Astrocyte (in vitro differentiated cells and primary cell): ENCODE results near the gene KRTAP10-1. TPM values are rescaled to one million over a fixed set of nuclear protein-coding genes. Genes with fewer than 3 reads are reported as not detected.

Experiments
- DNase-seq: peaks from one replicate; pipeline ENCODE4 v3.0.0-alpha.2; 2010; ENCODE audit warnings: low read depth
- FAIRE-seq: peaks from 2 replicates; lab custom pipeline; 2011; peaks lifted over from hg19 to GRCh38; lab: Jason Lieb, UNC
- H2AFZ ChIP-seq: 2 replicates; pipeline ENCODE4 v1.6.0; 2012; ENCODE audit warnings: low read depth, low read length, inconsistent platforms
- H3K27ac ChIP-seq: 2 replicates; pipeline ENCODE4 v1.5.1; 2011; ENCODE audit warnings: low read depth, low read length, inconsistent platforms
- H3K27me3 ChIP-seq: 2 replicates; pipeline ENCODE4 v1.6.0; 2011; ENCODE audit warnings: low read length, inconsistent platforms; ENCODE audit not compliant: insufficient read depth
- H3K36me3 ChIP-seq: 2 replicates; pipeline ENCODE4 v1.5.1; 2011; ENCODE audit warnings: low read length, inconsistent platforms; ENCODE audit not compliant: insufficient read depth
- H3K4me1 ChIP-seq: 2 replicates; pipeline ENCODE4 v1.5.1; 2011; ENCODE audit warnings: low read length, inconsistent platforms; ENCODE audit not compliant: insufficient read depth
- H3K4me2 ChIP-seq: 2 replicates; pipeline ENCODE4 v1.6.0; 2012; ENCODE audit warnings: low read length, inconsistent platforms
- H3K4me3 ChIP-seq: 2 replicates; pipeline ENCODE4 v1.5.1; 2011; ENCODE audit warnings: low read depth, mild to moderate bottlenecking, low read length, inconsistent platforms; ENCODE audit not compliant: insufficient read depth
- H3K79me2 ChIP-seq: 2 replicates; pipeline ENCODE4 v1.6.0; 2012; ENCODE audit warnings: mild to moderate bottlenecking, low read length, inconsistent platforms; ENCODE audit not compliant: insufficient read depth
- H3K9ac ChIP-seq: 2 replicates; pipeline ENCODE4 v1.6.0; 2012; ENCODE audit warnings: mild to moderate bottlenecking, low read length, inconsistent platforms
- H3K9me3 ChIP-seq: 2 replicates; pipeline ENCODE4 v1.5.1; 2012; ENCODE audit warnings: low read depth, mild to moderate bottlenecking, low read length, inconsistent platforms; ENCODE audit not compliant: insufficient read depth
- H4K20me1 ChIP-seq: 2 replicates; pipeline ENCODE4 v1.6.0; 2012; ENCODE audit warnings: low read length, inconsistent platforms; ENCODE audit not compliant: insufficient read depth
- H3K27ac Mint-ChIP-seq: one replicate; pipeline ENCODE4 v1.8.0; 2021; ENCODE audit warnings: mild to moderate bottlenecking, mixed read lengths; ENCODE audit not compliant: unreplicated experiment
- H3K27me3 Mint-ChIP-seq: one replicate; pipeline ENCODE4 v1.8.0; 2021; ENCODE audit warnings: low read depth, mixed read lengths; ENCODE audit not compliant: unreplicated experiment
- H3K36me3 Mint-ChIP-seq: one replicate; pipeline ENCODE4 v1.8.0; 2021; ENCODE audit warnings: low read depth, mixed read lengths; ENCODE audit not compliant: unreplicated experiment
- H3K4me1 Mint-ChIP-seq: one replicate; pipeline ENCODE4 v1.8.0; 2021; ENCODE audit warnings: low read depth, mixed read lengths; ENCODE audit not compliant: unreplicated experiment
- H3K4me3 Mint-ChIP-seq: one replicate; pipeline ENCODE4 v1.8.0; 2021; ENCODE audit warnings: mild to moderate bottlenecking, moderate library complexity, mixed read lengths; ENCODE audit not compliant: unreplicated experiment
- H3K9me3 Mint-ChIP-seq: one replicate; pipeline ENCODE4 v1.8.0; 2021; ENCODE audit warnings: mild to moderate bottlenecking, mixed read lengths; ENCODE audit not compliant: unreplicated experiment
- EZH2 ChIP-seq: IDR thresholded peaks from 2 replicates; pipeline ENCODE4 v1.6.1; 2012; ENCODE audit warnings: mild to moderate bottlenecking, low read length, inconsistent platforms; ENCODE audit not compliant: insufficient read depth
- total RNA-seq: library from RNA; stranded (reverse); gene quantifications from 2 replicates; pipeline ENCODE4 v1.2.1, GENCODE V29; 2021
- TF ChIP-seq, protein P1 (sequence below): IDR thresholded peaks from 2 replicates; pipeline ENCODE4 v1.5.1; 2011; ENCODE audit warnings: low read depth, mild to moderate bottlenecking, inconsistent platforms, low read length, moderate library complexity; ENCODE audit not compliant: insufficient read depth

KRTAP10-1 gene
- total RNA-seq, 1 donor from 2014 or later = not detected

DNA sequence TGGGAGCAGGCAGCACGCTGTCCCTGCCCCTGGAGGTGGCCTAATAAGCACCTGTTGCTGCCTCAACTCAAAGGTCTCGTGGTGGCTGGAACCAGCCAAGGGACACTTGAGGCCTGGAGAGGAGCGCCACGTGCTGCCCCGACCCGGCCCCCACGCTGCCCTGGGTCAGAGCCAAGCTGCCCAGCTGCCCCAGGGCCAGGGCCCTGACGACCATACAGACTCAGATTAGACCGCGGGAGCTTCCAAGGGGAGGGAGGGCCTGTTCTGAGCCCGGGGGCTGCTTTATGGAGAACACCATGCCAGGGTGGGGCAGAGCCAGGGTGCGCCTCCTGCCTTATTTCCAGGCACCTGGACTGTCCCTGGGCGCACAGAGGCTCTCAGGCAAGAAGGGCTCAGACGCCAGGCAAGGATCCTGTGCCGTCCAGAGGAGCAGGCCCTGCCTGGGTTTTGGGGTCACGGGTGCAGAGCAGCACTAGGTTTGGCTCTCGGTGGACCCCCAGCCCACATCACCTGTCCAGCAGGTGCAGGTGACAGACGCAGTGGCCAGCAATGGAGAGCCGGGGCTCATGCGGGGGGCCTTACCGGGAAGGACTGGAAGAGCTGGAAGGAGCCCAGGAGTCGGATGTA is 18.6 kb downstream of the KRTAP10-1 start:
- no peaks in the 10 kb centered on the region for H4K20me1 ChIP-seq
- no peak for FAIRE-seq
- no peak overlapping the region for H3K4me2 ChIP-seq
- H3K27me3 ChIP-seq = no peaks in the 10 kb centered on the region
- H3K9me3 ChIP-seq = peaks cover 25% of the 10 kb centered on the region
- H3K36me3 ChIP-seq = no peaks in the 10 kb centered on the region
- TF ChIP-seq, protein P1, sequence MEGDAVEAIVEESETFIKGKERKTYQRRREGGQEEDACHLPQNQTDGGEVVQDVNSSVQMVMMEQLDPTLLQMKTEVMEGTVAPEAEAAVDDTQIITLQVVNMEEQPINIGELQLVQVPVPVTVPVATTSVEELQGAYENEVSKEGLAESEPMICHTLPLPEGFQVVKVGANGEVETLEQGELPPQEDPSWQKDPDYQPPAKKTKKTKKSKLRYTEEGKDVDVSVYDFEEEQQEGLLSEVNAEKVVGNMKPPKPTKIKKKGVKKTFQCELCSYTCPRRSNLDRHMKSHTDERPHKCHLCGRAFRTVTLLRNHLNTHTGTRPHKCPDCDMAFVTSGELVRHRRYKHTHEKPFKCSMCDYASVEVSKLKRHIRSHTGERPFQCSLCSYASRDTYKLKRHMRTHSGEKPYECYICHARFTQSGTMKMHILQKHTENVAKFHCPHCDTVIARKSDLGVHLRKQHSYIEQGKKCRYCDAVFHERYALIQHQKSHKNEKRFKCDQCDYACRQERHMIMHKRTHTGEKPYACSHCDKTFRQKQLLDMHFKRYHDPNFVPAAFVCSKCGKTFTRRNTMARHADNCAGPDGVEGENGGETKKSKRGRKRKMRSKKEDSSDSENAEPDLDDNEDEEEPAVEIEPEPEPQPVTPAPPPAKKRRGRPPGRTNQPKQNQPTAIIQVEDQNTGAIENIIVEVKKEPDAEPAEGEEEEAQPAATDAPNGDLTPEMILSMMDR = no peak
- TF ChIP-seq EZH2 = no peak
- peaks cover 24% of the 10 kb centered on the region for H3K9me3 Mint-ChIP-seq
- H3K4me3 ChIP-seq = no peak overlapping the region
- H3K27ac ChIP-seq = no peak overlapping the region
- peaks cover 4% of the 10 kb centered on the region for H3K36me3 Mint-ChIP-seq
- no peaks in the 10 kb centered on the region for H3K4me1 ChIP-seq
- H2AFZ ChIP-seq = no peak overlapping the region
- no peak for DNase-seq
- no peak overlapping the region for H3K9ac ChIP-seq
- H3K4me1 Mint-ChIP-seq = peaks cover 4% of the 10 kb centered on the region
- H3K79me2 ChIP-seq = no peaks in the 10 kb centered on the region
- peaks cover 36% of the 10 kb centered on the region for H3K27me3 Mint-ChIP-seq
- peak overlapping the region; percentile 37 for H3K27ac Mint-ChIP-seq
- H3K4me3 Mint-ChIP-seq = no peak overlapping the region

DNA sequence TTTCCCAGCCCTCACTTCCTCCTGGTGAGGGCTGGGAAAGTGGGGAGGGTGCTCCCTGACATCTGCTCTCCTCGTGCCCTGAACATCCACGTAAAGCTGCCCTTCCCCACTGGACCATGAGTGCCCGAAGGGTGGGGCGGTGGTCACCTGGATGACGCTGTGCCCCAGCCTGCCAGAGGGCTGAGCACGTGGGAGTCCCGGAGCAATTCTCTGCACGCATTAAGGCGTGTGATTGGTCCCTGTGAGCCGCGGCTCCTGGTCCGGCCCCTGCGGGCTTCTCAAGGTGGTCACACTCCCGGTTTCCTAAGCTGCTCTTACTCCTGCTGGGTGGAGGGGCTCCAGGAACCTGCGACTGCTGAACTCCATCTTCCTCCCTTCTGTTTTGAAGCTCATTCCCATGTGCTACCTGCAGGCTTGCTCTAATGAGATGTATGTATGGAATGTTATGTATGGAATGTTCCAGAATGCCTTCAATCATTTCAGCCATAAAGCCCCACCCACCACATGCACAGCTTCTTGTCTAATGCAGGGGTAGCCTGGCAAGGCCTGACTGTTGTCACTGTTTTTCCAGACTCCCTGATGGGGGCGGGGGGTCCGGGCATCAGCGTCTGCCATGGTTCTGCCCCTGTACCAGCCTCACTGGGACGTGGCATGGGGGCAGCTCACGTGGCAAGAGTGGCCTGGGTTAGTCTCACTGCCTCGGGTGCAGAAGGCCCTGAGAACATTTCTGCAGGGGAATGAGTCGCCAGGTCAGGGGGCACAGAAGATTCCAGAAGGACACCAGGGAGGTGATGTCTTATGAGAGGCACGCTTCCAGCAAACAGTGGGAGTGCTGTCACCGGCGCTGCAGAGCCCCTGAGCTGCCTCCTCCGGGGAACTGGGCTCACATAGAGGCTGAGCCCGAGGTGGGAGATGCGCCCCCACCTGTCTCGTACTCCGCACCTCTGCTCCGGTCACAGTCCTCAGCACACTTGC is 19.4 kb downstream of the KRTAP10-1 start:
- no peak overlapping the region for H3K4me3 ChIP-seq
- peaks cover 22% of the 10 kb centered on the region for H3K9me3 Mint-ChIP-seq
- H2AFZ ChIP-seq = no peak overlapping the region
- H3K9me3 ChIP-seq = peaks cover 24% of the 10 kb centered on the region
- no peaks in the 10 kb centered on the region for H3K27me3 ChIP-seq
- H4K20me1 ChIP-seq = no peaks in the 10 kb centered on the region
- TF ChIP-seq, protein P1 = no peak
- TF ChIP-seq EZH2 = no peak
- no peak overlapping the region for H3K4me2 ChIP-seq
- H3K27me3 Mint-ChIP-seq = peaks cover 36% of the 10 kb centered on the region
- peaks cover 4% of the 10 kb centered on the region for H3K36me3 Mint-ChIP-seq
- no peaks in the 10 kb centered on the region for H3K79me2 ChIP-seq
- H3K4me1 Mint-ChIP-seq = peaks cover 4% of the 10 kb centered on the region
- no peak for FAIRE-seq
- H3K9ac ChIP-seq = no peak overlapping the region
- DNase-seq = no peak
- no peak overlapping the region for H3K27ac ChIP-seq
- H3K4me1 ChIP-seq = no peaks in the 10 kb centered on the region
- H3K36me3 ChIP-seq = no peaks in the 10 kb centered on the region
- peak overlapping the region; percentile 37 for H3K27ac Mint-ChIP-seq
- no peak overlapping the region for H3K4me3 Mint-ChIP-seq
